Endothelial cell of umbilical vein (primary cell): Measurements from ENCODE around the gene DVL3.

ENCODE experiments used
- EZH2 ChIP-seq: IDR thresholded peaks from 2 replicates; pipeline ENCODE4 v1.6.1; 2012; ENCODE audit warnings: borderline replicate concordance, low read depth, mild to moderate bottlenecking, moderate library complexity, low read length, inconsistent platforms; ENCODE audit not compliant: severe bottlenecking
- FOS ChIP-seq: IDR thresholded peaks from 2 replicates; pipeline ENCODE4 v1.6.1; 2011; ENCODE audit warnings: mild to moderate bottlenecking, low read length, moderate library complexity, borderline replicate concordance; ENCODE audit not compliant: insufficient read depth
- POLR2A ChIP-seq: IDR thresholded peaks from 2 replicates; pipeline ENCODE4 v1.6.1; 2012; ENCODE audit warnings: low read depth, mild to moderate bottlenecking, control low read depth, low read length
- POLR2AphosphoS5 ChIP-seq: IDR thresholded peaks from 2 replicates; pipeline ENCODE4 v1.6.1; 2012; ENCODE audit warnings: low read depth, mild to moderate bottlenecking, control low read depth, low read length, moderate library complexity; ENCODE audit not compliant: insufficient read depth
- TF ChIP-seq, protein P1 (sequence below), 2 donors: IDR thresholded peaks; 1 replicate in 1 of 2; 2 replicates in 1 of 2; pipeline ENCODE4 v1.5.1; 2011; ENCODE audit warnings: low read length in 2 of 2, mild to moderate bottlenecking in 2 of 2, moderate library complexity in 2 of 2, control low read depth in 1 of 2, inconsistent platforms in 1 of 2, low read depth in 1 of 2; ENCODE audit not compliant: insufficient read depth in 1 of 2; ENCODE audit errors: extremely low read depth in 1 of 2

- TF ChIP-seq, protein P1, sequence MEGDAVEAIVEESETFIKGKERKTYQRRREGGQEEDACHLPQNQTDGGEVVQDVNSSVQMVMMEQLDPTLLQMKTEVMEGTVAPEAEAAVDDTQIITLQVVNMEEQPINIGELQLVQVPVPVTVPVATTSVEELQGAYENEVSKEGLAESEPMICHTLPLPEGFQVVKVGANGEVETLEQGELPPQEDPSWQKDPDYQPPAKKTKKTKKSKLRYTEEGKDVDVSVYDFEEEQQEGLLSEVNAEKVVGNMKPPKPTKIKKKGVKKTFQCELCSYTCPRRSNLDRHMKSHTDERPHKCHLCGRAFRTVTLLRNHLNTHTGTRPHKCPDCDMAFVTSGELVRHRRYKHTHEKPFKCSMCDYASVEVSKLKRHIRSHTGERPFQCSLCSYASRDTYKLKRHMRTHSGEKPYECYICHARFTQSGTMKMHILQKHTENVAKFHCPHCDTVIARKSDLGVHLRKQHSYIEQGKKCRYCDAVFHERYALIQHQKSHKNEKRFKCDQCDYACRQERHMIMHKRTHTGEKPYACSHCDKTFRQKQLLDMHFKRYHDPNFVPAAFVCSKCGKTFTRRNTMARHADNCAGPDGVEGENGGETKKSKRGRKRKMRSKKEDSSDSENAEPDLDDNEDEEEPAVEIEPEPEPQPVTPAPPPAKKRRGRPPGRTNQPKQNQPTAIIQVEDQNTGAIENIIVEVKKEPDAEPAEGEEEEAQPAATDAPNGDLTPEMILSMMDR (IDR thresholded peaks at IDR 0.05; ENCODE audit: extremely low read depth in 1 of 2, insufficient read depth in 1 of 2, low read depth in 1 of 2, low read length in 2 of 2): no peak
- TF ChIP-seq POLR2AphosphoS5 (no peak), POLR2A (no peak), EZH2 (no peak), FOS (no peak)
Measured at GRCh38 chr3:184211718-184212117, 56.5 kb downstream of the DVL3 start.
